Hematopoietic multipotent progenitor cell (in vitro differentiated cells): ENCODE data around the gene OR13C3. TPM values are rescaled to one million over a fixed set of nuclear protein-coding genes. Genes with fewer than 3 reads are reported as not detected.
"Not testable (repeated sequence)": the region's sequence is repeated elsewhere in the genome, so short reads cannot be mapped to it uniquely, and the experiment has no call there.

Experiments
- DNase-seq, 3 donors: peaks; one replicate each; pipeline ENCODE4 v3.0.0-alpha.2; 2011 to 2015; ENCODE audit warnings: low read depth in 2 of 3, low spot score in 2 of 3
- total RNA-seq: library from RNA; depleted of rRNA; stranded (reverse); fragments of >200 nt; gene quantifications from one replicate; pipeline ENCODE4 v1.2.3, GENCODE V29; 2012

OR13C3 gene
- 0.54 TPM for total RNA-seq

GRCh38 chr9:104536756-104537155 lies at the start of gene OR13C3:
Gene OR13C3 (minus strand): TSS chr9:104536856. CDS start chr9:104536723, 133 bp downstream.
- DNase-seq: no peak

GRCh38 chr9:104580562-104580961 lies 43.9 kb upstream of the OR13C3 start:
- DNase-seq: no peak

- no peak for DNase-seq
Observed at GRCh38 chr9:104577263-104577662, 40.6 kb upstream of the OR13C3 start.

- no peak for DNase-seq
Observed at GRCh38 chr9:104575456-104575855, 38.8 kb upstream of the OR13C3 start.

- no peak for DNase-seq
Observed at GRCh38 chr9:104572612-104573011, 36.0 kb upstream of the OR13C3 start.

GRCh38 chr9:104568868-104569267 lies 32.2 kb upstream of the OR13C3 start, which contains the start of gene OR13C8:
Gene OR13C8 (plus strand): TSS chr9:104569168. CDS start chr9:104569168, 0 bp downstream.
- DNase-seq: no peak

- DNase-seq: no peak
Observed at GRCh38 chr9:104564358-104564757, 27.7 kb upstream of the OR13C3 start.

GRCh38 chr9:104556830-104557634 lies 20.4 kb upstream of the OR13C3 start:
- no peak for DNase-seq

GRCh38 chr9:104555521-104555920 lies 18.9 kb upstream of the OR13C3 start:
- DNase-seq: no peak

GRCh38 chr9:104553261-104553660 lies 16.6 kb upstream of the OR13C3 start:
- DNase-seq: no peak

- no peak for DNase-seq
Observed at GRCh38 chr9:104544644-104545043, 8.0 kb upstream of the OR13C3 start.

GRCh38 chr9:104539275-104539674 lies 2.6 kb upstream of the OR13C3 start:
- no peak for DNase-seq

GRCh38 chr9:104527109-104527508 lies 9.5 kb downstream of the OR13C3 start, which contains the start of gene OR13C4:
Gene OR13C4 (minus strand): TSS chr9:104527209. CDS start chr9:104527209, 0 bp downstream.
- DNase-seq: no peak

GRCh38 chr9:104520241-104520640 lies 16.4 kb downstream of the OR13C3 start:
- DNase-seq: not testable (repeated sequence)

- DNase-seq: no peak
Observed at GRCh38 chr9:104514901-104515300, 21.8 kb downstream of the OR13C3 start.

- DNase-seq: no peak
Observed at GRCh38 chr9:104506565-104506964, 30.1 kb downstream of the OR13C3 start.

GRCh38 chr9:104503963-104504362 lies 32.7 kb downstream of the OR13C3 start, which contains the start of gene OR13F1:
Gene OR13F1 (plus strand): TSS chr9:104504263. CDS start chr9:104504263, 0 bp downstream.
- no peak for DNase-seq

GRCh38 chr9:104503440-104503839 lies 33.2 kb downstream of the OR13C3 start:
- DNase-seq: no peak

GRCh38 chr9:104494808-104495207 lies 41.8 kb downstream of the OR13C3 start:
- DNase-seq: peak in 1 of 3 donors; percentile 17
